GM19397 (cell line): ENCODE results near the gene PTCSC3.

Experiments
- ATAC-seq: cut with Tn5 transposase; IDR thresholded peaks from one replicate; pipeline ENCODE4 v1.9.1; 2021; ENCODE audit warnings: mild to moderate bottlenecking, moderate library complexity; ENCODE audit not compliant: unreplicated experiment

Gene PTCSC3

GRCh38 chr14:36086629-36087395, 89.7 kb downstream of the PTCSC3 start:
- no peak for ATAC-seq

GRCh38 chr14:36085861-36086260, 90.7 kb downstream of the PTCSC3 start:
- ATAC-seq, result no peak
